Fibroblast of mammary gland (primary cell): ENCODE measurements around the gene SRP54.
"Not testable (repeated sequence)": the region's sequence is repeated elsewhere in the genome, so short reads cannot be mapped to it uniquely, and the experiment has no call there.

ENCODE experiments used
- DNase-seq: peaks from one replicate; pipeline ENCODE4 v3.0.0-alpha.2; 2010; ENCODE audit warnings: low read depth
- H3K4me3 ChIP-seq: 2 replicates; pipeline ENCODE4 v1.5.1; 2011; ENCODE audit warnings: low read depth, mild to moderate bottlenecking, low read length, moderate library complexity; ENCODE audit not compliant: control insufficient read depth
- CTCF ChIP-seq: conservative IDR thresholded peaks from 2 replicates; pipeline ENCODE4 v1.5.1; 2011; ENCODE audit warnings: low read depth, low read length, inconsistent platforms; ENCODE audit not compliant: control insufficient read depth, insufficient read depth

SRP54 gene

GRCh38 chr14:35028435-35028834 is 45.6 kb downstream of the SRP54 start:
- TF ChIP-seq CTCF = no peak
- H3K4me3 ChIP-seq = no peak overlapping the region
- no peak for DNase-seq

DNA sequence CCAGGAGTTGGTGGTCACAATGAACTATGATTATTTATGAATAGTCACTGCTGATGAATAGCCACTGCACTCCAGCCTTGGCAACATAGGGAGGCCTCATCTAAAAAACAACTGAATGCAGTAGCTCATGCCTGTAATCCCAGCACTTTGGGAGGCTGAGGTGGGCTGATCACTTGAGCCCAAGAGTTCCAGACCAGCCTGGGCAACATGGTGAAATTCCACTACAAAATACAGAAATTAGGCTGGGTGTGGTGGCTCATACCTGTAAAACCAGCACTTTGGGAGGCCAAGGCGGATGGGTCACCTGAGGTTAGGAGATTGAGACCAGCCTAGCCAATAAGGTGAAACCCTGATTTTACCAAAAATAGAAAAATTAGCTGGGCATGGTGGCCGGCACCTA is 49.8 kb downstream of the SRP54 start:
- no peak for DNase-seq
- TF ChIP-seq CTCF = no peak
- no peak overlapping the region for H3K4me3 ChIP-seq

- H3K4me3 ChIP-seq = no peak overlapping the region
- no peak for TF ChIP-seq CTCF
- no peak for DNase-seq
These were observed 51.6 kb downstream of the SRP54 start for GRCh38 chr14:35034440-35034833.

DNA sequence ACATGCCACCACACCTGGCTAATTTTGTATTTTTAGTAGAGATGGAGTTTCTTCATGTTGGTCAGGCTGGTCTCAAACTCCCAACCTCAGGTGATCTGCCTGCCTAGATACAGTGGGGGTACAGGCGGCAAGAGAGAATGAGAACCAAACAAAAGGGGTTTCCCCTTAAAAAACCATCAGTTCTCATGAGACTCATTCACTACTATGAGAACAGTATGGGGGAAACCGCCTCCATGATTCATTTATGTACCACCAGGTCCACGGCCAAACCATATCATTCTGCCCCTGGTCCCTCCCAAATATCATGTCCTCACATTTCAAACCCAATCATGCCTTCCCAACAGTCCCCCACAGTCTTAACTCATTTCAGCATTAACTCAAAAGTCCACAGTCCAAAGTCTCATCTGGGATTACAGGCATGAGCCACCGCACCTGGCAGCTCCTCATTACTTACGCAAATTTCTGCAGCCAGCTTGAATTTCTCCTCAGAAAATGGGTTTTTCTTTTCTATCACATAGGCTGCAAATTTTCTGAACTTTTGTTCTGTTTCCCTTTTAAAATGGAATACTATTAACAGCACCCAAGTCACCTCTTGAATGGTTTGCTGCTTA is 52.3 kb downstream of the SRP54 start:
- DNase-seq, H3K4me3 ChIP-seq: not testable (repeated sequence)

DNA sequence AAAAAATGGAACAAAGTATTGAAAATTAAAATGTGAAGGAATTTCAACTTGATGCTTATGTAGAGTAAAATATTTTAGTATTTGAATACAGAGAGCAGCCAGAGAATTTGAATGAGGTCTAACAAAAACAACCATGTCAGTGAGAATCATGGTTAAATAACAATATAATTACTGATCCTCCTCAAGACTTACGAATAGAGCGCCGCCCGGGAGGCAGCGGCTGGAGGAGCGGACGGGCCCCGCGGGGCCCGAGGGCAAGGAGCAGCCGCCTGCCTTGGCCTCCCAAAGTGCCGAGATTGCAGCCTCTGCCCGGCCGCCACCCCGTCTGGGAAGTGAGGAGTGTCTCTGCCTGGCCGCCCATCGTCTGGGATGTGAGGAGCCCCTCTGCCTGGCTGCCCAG is 55.5 kb downstream of the SRP54 start:
- H3K4me3 ChIP-seq, DNase-seq: not testable (repeated sequence)

- TF ChIP-seq CTCF = no peak
- DNase-seq = no peak
- no peak overlapping the region for H3K4me3 ChIP-seq
These were observed 59.8 kb downstream of the SRP54 start for GRCh38 chr14:35042632-35043031.

GRCh38 chr14:35043046-35043445 is 60.3 kb downstream of the SRP54 start:
- no peak overlapping the region for H3K4me3 ChIP-seq
- DNase-seq = no peak
- TF ChIP-seq CTCF = no peak
